NCI-H2171 treated with DMSO at 0.1 percent for 48 hours (cell line): Measurements from ENCODE around the gene MIEN1.
"Not testable (repeated sequence)": the region's sequence is repeated elsewhere in the genome, so short reads cannot be mapped to it uniquely, and the experiment has no call there.

ENCODE experiments used
- DNase-seq: peaks from one replicate; lab custom pipeline; 2025; lab: John Stamatoyannopoulos, UW

The MIEN1 gene

GRCh38 chr17:39699157-39699817 is 31.0 kb downstream of the MIEN1 start:
- DNase-seq: not testable (repeated sequence)

- no peak for DNase-seq
These were observed 32.4 kb downstream of the MIEN1 start for GRCh38 chr17:39697961-39698360.

DNA sequence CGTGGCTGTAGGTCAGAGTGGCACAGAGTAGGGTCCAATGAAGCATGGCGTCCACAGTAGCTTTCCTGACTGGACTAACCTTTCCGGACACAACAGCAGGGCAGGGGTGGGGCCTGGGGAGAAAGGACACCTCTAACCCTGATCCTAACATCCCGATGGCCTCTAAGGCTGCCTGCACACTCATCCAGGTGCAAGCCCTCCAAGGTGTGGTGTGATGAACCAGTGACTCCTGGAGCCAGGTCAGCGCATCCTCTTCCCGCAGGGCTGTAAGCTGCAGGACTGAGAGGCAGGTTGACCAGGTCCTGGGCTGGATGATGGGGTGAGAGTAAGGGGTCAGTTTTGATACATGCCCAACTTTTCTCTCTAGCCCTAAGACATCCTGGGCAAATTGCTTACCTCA is 33.6 kb downstream of the MIEN1 start:
- no peak for DNase-seq

GRCh38 chr17:39695089-39695474 is 35.2 kb downstream of the MIEN1 start:
- no peak for DNase-seq

DNA sequence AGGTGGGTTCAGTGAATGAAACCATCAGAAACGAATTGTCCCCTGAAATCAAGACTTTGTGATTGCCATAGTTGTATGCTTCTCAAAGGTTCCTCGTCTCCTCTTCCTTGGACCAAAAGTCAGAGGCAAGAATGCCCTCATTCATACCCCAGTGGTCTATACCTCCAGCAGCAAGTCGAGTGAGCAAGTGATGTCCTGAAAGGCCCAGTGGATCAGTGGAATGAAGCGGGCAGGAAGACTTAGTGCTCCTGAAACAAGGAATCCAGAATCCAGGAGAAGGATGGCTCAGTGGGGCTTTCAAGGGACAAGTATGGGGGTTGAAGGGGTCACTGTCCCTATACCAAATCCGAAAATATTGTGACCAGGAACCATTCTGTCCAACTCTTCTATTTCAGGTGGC is 35.7 kb downstream of the MIEN1 start:
- no peak for DNase-seq

GRCh38 chr17:39688945-39689344 is 41.4 kb downstream of the MIEN1 start:
- DNase-seq: no peak

DNA sequence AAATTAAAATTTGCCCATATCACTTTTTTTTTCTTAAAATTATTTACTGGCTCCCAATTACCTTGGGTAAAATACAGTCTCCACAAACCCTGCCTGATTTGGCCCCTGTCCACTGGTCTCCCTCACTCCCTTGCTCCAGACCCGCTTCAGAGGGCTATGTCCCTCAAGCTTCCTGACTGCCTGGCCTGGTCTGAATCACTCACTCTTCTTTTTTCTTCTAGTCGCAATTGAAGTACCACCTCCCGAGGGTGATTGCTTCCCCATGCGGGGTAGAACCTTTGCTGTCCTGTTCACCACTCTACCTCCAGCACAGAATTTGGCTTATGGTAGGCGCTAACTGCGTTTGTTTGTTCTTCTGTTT is 41.9 kb downstream of the MIEN1 start:
- DNase-seq: peak; percentile 45

- DNase-seq: peak; percentile 98
These were observed 42.5 kb downstream of the MIEN1 start, which contains the start of gene PGAP3 for GRCh38 chr17:39687546-39688474. Gene PGAP3, minus strand, starts transcription at chr17:39688057. Its CDS starts 43 bp downstream, at chr17:39688014.

- DNase-seq: no peak
These were observed 43.2 kb downstream of the MIEN1 start for GRCh38 chr17:39687101-39687545.

GRCh38 chr17:39684369-39685192 is 45.8 kb downstream of the MIEN1 start:
- DNase-seq: no peak

- DNase-seq: no peak
These were observed 46.9 kb downstream of the MIEN1 start for GRCh38 chr17:39683295-39683939.

- DNase-seq: no peak
These were observed 50.7 kb downstream of the MIEN1 start for GRCh38 chr17:39679521-39680192.
